Astrocyte (in vitro differentiated cells and primary cell): Measurements from ENCODE around the gene KRTAP17-1.

Source experiments
- CTCF ChIP-seq: IDR thresholded peaks from 2 replicates; pipeline ENCODE4 v1.5.1; 2011; ENCODE audit warnings: low read depth, mild to moderate bottlenecking, inconsistent platforms, low read length, moderate library complexity; ENCODE audit not compliant: insufficient read depth
- EZH2 ChIP-seq: IDR thresholded peaks from 2 replicates; pipeline ENCODE4 v1.6.1; 2012; ENCODE audit warnings: mild to moderate bottlenecking, low read length, inconsistent platforms; ENCODE audit not compliant: insufficient read depth

DNA sequence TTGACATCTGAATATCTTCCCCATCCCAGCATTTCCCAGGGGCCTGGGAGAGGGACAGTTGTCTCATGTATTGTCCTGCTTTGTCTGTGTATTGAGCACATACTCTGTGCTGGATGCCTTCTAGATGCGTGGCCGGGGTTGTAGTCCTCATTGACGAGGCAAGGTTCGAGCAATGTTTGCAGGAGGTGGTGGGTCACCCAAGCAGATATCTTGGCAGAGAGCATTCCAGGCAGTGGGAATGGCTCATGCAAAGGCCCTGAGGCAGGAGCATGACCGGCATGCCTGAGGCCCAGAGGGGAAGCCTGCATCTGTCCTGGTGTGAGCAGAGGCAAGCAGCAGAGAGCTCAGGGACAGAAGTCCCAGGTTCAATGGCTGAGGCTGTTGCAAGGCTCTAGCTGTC is 17.6 kb upstream of the KRTAP17-1 start:
- TF ChIP-seq CTCF (no peak), EZH2 (no peak)
